Measurements from ENCODE around the gene DEPDC1. TPM values are rescaled to one million over a fixed set of nuclear protein-coding genes. Genes with fewer than 3 reads are reported as not detected.

The DEPDC1 gene
- total RNA-seq, 1 experiment from 2014 or later: 26.1 TPM

DNA sequence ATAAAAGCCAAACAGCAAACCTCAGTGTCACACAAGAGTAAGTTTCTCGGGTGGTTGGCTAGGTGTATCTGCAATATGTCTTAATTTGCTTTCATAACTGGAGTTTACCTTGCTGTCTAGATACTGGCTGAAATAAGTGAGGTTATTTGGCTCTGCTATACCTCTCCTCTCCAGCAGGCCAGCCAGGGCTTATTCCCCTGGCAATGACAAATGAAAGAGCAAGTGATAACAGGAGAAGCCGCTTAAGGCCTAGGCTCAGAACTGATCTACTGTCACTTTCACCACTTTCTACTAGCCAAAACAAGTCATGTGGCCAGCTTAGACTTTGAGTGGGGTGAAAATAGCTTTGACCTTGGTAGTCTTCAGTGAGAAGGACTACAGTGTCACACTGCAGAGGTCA lies 42.3 kb downstream of the DEPDC1 start:
- H3K4me3 Mint-ChIP-seq: no peak overlapping the region
- no peak overlapping the region for H3K56ac ChIP-seq (ENCODE audit: insufficient read length, low read depth, low read length)
- H3K9me3 Mint-ChIP-seq: no peaks in the 10 kb centered on the region
- no peaks in the 10 kb centered on the region for H3K79me1 ChIP-seq (ENCODE audit: insufficient read depth, low read depth, low read length, poor library complexity, severe bottlenecking)
- no CpG with 5 or more reads among the region's 2 CpGs for WGBS (ENCODE audit: extremely low coverage, insufficient read length, low lambda C conversion rate)
- peaks cover 4 to 13% of the 10 kb centered on the region in 2 experiments; a peak in 3 of 4 replicates for H3K4me1 Mint-ChIP-seq
- TF ChIP-seq, protein P1, sequence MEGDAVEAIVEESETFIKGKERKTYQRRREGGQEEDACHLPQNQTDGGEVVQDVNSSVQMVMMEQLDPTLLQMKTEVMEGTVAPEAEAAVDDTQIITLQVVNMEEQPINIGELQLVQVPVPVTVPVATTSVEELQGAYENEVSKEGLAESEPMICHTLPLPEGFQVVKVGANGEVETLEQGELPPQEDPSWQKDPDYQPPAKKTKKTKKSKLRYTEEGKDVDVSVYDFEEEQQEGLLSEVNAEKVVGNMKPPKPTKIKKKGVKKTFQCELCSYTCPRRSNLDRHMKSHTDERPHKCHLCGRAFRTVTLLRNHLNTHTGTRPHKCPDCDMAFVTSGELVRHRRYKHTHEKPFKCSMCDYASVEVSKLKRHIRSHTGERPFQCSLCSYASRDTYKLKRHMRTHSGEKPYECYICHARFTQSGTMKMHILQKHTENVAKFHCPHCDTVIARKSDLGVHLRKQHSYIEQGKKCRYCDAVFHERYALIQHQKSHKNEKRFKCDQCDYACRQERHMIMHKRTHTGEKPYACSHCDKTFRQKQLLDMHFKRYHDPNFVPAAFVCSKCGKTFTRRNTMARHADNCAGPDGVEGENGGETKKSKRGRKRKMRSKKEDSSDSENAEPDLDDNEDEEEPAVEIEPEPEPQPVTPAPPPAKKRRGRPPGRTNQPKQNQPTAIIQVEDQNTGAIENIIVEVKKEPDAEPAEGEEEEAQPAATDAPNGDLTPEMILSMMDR (conservative IDR thresholded peaks at IDR 0.05): peak; percentile 48; the same call in 2 of the 3 replicates
- H3K14ac ChIP-seq (ENCODE audit: insufficient read depth, low read length): no peak overlapping the region
- H3K27ac Mint-ChIP-seq: no peak overlapping the region
- H2AK5ac ChIP-seq (ENCODE audit: insufficient read length, low read length): no peak overlapping the region
- H3K79me2 ChIP-seq (ENCODE audit: insufficient read depth, low read length): peaks cover 2% of the 10 kb centered on the region; the same call in 1 of the 2 replicates
- H3K4me1 ChIP-seq (ENCODE audit: insufficient read depth, low read length): no peaks in the 10 kb centered on the region
- H3K36me3 Mint-ChIP-seq (ENCODE audit: insufficient read depth in 1 of 3, low read depth in 3 of 3): no peaks in the 10 kb centered on the region
- no peak overlapping the region for H2BK15ac ChIP-seq (ENCODE audit: low read depth, low read length)
- H2BK12ac ChIP-seq (ENCODE audit: insufficient read length, low read depth, low read length): no peak overlapping the region
- H4K91ac ChIP-seq (ENCODE audit: insufficient read length, low read depth, low read length): no peak overlapping the region
- no peak overlapping the region for H3K27ac ChIP-seq (ENCODE audit: insufficient read length, low read depth, low read length)
- H3K18ac ChIP-seq (ENCODE audit: insufficient read length, low read depth, low read length): no peak overlapping the region
- no peak overlapping the region for H3K9ac ChIP-seq (ENCODE audit: extremely low read depth, insufficient read length, low read length)
- no peaks in the 10 kb centered on the region for H3K27me3 ChIP-seq (ENCODE audit: insufficient read depth, low read length)
- H2BK5ac ChIP-seq (ENCODE audit: insufficient read length, low read length): no peak overlapping the region
- H4K5ac ChIP-seq (ENCODE audit: insufficient read length, low read depth, low read length): no peak overlapping the region
- no peaks in the 10 kb centered on the region for H3K9me3 ChIP-seq (ENCODE audit: control insufficient read depth, low read depth, low read length)
- H3T11ph ChIP-seq (ENCODE audit: low read length): no peak overlapping the region
- no peaks in the 10 kb centered on the region for H3K23me2 ChIP-seq (ENCODE audit: insufficient read length, low read depth, low read length, poor library complexity, severe bottlenecking)
- H2BK20ac ChIP-seq (ENCODE audit: low read depth, low read length, poor library complexity, severe bottlenecking): no peak overlapping the region
- H2BK120ac ChIP-seq (ENCODE audit: low read depth, low read length, poor library complexity, severe bottlenecking): no peak overlapping the region
- H3K27me3 Mint-ChIP-seq (ENCODE audit: low read depth): no peaks in the 10 kb centered on the region
- no peak overlapping the region for H3K4me2 ChIP-seq (ENCODE audit: insufficient read depth, insufficient read length, low read length)
- no peak overlapping the region for H3K4ac ChIP-seq (ENCODE audit: low read depth, low read length)
- H4K8ac ChIP-seq (replicated peaks; ENCODE audit: insufficient read length, low read depth, low read length): no peak overlapping the region
- H3K23ac ChIP-seq (ENCODE audit: insufficient read length, low read depth, low read length): no peak overlapping the region
- DNase-seq: no peak
- H4K20me1 ChIP-seq (ENCODE audit: control insufficient read depth, insufficient read depth, insufficient read length): no peaks in the 10 kb centered on the region
- H2AFZ ChIP-seq (ENCODE audit: low read length): no peak overlapping the region

All from H9 (cell line).